GM12864 (cell line): Measurements from ENCODE around the gene CDH19.

ENCODE experiments used
- DNase-seq: peaks from one replicate; pipeline ENCODE4 v3.0.0-alpha.2; 2011; ENCODE audit warnings: low read depth
- H3K4me3 ChIP-seq: 2 replicates; pipeline ENCODE4 v1.5.1; 2011; ENCODE audit warnings: mild to moderate bottlenecking, low read depth, low read length, control low read depth
- CTCF ChIP-seq: IDR thresholded peaks from 2 replicates; pipeline ENCODE4 v1.5.1; 2011; ENCODE audit warnings: low read depth, mild to moderate bottlenecking, moderate library complexity, low read length, control low read depth, inconsistent platforms; ENCODE audit errors: missing control alignments

CDH19 gene

DNA sequence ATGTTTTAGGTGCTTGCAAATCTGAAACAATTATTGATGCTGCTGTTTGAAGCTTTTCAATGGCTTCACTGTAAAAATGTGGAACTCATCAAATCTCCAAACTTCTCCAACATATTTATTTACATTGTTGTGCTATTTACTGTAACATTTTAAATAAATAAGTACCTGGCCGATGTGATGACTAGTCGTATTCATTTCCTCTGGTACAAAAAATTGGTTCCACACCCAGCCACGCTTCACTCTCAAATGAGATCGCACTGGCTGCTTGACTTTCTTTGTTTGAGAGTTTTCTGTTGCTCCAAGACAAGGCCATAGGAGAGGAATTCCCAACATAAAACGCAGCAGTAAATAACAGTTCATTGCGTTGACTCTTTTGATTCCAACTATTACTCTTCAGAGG is 32.0 kb downstream of the CDH19 start:
- TF ChIP-seq CTCF = no peak
- DNase-seq = no peak
- no peak overlapping the region for H3K4me3 ChIP-seq

DNA sequence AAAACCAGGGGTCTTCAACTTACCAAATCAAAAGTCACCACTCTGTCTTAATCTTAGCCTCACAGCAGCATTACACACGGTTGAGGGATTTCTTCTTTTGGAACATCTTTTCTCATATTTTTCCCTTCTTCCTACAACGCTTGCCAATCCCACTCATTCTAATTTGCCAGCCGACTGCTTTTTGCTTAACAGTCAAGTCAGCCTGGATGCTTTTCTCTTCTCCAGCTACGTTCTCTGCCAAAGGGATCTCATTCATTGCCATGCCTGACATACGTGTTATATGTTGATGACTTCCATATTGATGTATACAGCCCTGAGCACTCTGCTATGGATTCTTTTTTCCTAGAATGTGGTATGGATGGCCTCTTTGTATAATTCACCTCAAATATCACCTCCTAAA is 37.3 kb downstream of the CDH19 start:
- no peak for TF ChIP-seq CTCF

GRCh38 chr18:66564236-66564635 is 39.7 kb downstream of the CDH19 start:
- no peak overlapping the region for H3K4me3 ChIP-seq
- no peak for TF ChIP-seq CTCF
- no peak for DNase-seq

More for the DNA sequence above, 37.3 kb downstream of the CDH19 start:
- no peak overlapping the region for H3K4me3 ChIP-seq
- no peak for DNase-seq

GRCh38 chr18:66562279-66562678 is 41.6 kb downstream of the CDH19 start:
- no peak overlapping the region for H3K4me3 ChIP-seq
- no peak for TF ChIP-seq CTCF
- no peak for DNase-seq

- no peak for DNase-seq
- H3K4me3 ChIP-seq = no peak overlapping the region
- TF ChIP-seq CTCF = peak; percentile 27
Observed at GRCh38 chr18:66560094-66560493, 43.8 kb downstream of the CDH19 start.

- TF ChIP-seq CTCF = no peak
- H3K4me3 ChIP-seq = no peak overlapping the region
- no peak for DNase-seq
Observed at GRCh38 chr18:66558773-66559172, 45.1 kb downstream of the CDH19 start.

DNA sequence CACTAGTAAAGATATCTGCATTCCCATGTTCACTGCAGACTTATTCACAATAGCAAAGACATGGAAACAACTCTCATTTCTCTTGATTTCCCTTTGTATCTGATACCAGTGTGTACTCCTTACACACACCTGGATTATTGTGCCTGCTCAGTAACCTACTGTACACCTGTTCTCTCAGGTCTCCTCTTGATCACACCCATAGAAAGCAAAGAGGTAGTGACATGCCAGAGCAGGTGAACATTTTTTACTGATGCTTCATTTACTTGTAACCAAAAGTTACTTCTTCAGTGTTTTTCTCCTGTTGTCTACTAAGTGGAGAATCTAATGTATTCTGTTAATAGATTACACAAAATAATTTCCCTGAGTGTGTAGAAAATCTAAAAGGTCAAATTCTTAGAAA is 46.8 kb downstream of the CDH19 start:
- no peak for TF ChIP-seq CTCF
- no peak for DNase-seq
- no peak overlapping the region for H3K4me3 ChIP-seq
